ENCODE measurements around the gene GBP5. TPM values are rescaled to one million over a fixed set of nuclear protein-coding genes. Genes with fewer than 3 reads are reported as not detected.
"Not testable (repeated sequence)": the region's sequence is repeated elsewhere in the genome, so short reads cannot be mapped to it uniquely, and the experiment has no call there.

Gene GBP5
- polyA plus RNA-seq, 12 donors: 0.53 to 3.9 (median 0.94) TPM; not detected in 2

DNA sequence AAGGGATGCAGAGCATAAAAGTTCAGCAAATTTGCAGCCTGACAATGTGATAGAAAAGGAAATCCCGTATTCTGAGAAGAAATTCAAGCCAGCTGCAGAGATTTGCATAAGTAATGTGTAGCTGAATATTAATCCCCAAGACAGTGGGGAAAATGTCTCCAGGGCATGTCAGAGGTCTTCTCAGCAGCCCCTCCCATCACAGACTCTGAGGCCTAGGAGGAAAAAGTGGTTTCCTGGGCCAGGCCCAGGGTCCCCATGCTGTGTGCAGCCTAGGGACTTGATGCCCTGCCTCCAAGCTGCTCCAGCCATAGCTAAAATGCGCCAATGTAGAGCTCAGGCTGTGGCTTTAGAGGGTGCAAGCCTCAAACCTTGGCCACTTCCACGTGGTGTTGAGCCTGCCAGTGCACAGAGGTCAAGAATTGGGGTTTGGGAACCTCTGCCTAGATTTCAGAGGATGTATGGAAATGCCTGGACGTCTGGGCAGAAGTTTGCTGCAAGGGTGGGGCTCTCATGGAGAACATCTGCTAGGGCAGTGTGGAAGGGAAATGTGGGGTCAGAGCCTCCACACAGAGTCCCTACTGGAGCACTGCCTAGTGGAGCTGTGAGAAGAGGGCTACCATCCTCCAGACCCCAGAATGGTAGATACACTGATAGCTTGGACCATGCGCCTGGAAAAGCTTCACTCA lies 11.6 kb upstream of the GBP5 start:
- DNase-seq: not testable (repeated sequence)

DNA sequence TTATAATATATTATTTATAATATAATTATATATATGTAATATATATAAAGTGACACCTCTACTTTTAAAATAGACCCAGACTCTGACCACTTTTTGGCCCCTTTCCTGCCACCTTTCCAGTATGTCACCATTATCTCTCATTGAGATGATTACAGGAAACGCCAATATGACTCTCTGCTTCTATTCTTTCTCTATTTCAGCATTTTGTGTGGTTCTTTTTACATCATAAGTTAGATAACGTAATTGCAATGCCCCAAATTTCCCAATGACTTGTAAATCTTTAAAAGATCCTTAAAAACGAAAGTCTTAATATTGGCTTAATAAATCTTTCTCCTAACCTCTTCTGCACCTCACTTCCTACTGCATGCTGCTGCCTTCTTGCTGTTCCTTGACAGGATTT lies 8.1 kb upstream of the GBP5 start:
- DNase-seq: no peak

DNA sequence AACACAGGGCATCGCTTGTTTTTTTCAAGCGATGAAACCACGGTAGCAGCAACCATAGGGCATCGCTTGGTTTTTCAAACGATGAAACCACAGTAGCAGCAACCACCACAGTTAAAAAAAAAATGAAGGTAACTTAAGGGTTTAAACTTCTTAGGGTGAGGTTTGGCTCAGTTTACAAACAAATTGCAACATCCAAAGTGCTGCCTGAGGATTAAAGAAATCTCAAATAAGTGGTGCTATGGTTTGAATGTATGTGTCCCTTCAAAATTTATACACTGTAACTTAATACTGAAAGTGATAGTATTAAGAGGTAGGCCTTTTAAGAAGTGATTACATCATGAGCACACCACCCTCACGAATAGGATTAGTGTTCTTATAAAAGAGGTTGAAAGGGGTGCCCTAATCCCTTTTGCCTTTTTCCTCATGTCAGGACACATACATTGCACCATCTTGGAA lies 6.4 kb upstream of the GBP5 start:
- DNase-seq: no peak

DNA sequence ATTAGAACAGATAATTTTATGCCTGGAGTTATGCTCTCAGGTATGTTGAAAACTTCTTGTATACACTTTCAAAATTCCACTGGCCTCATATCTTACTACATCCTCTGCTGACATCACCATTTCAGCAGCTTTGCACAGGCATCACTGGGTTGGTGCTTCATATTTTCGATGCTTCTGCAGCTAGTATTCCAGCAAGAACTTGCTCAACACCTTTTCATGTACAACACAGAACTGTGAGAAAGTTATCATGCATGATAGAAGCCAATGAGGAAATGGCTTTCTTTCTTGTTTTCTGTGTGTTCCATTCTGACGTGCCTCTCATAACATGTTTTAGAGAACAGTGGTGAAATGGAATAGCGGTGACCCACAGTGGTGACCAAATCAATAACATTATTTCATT lies 5.1 kb upstream of the GBP5 start:
- no peak for DNase-seq

DNA sequence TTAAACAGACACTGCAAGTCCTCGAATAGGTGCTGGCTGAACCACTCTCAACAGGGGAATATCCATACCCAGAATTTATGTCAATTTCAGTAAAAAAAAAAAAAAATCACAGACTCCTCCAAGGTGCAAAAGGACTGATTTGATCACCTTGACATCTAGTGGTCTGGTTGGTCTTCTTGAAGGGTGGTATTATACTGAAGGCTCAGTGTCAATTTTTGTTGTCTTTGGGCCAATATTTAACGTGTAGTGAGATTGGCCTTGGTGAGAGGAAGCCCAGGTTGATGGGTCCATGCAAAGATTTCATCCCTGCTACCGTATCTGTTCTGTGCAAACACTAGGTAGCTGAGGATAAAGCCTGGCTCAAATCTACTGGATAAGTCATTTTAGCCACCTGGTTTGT lies 4.0 kb upstream of the GBP5 start:
- no peak for DNase-seq

DNA sequence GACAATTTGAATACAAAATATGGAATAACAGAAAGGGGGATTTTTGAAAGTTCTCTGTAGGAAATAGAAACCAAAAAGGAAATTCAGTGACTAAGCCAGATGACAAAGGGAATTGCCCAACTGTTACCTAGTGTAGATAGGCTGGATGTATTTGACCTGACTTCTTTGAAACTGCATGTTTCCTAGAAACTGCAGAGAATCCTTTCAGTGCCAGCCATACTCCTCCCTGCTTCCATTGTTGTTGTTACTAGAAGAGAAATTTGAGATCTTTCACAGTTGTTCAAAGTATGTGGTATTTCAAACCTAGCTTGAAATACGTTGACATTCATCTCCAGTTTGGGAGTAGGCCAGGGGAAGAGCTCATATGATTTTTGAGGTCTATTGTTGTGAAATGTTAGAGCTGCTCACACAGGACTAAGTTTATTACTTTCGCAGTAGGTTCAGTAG lies 1.8 kb upstream of the GBP5 start:
- no peak for DNase-seq

DNA sequence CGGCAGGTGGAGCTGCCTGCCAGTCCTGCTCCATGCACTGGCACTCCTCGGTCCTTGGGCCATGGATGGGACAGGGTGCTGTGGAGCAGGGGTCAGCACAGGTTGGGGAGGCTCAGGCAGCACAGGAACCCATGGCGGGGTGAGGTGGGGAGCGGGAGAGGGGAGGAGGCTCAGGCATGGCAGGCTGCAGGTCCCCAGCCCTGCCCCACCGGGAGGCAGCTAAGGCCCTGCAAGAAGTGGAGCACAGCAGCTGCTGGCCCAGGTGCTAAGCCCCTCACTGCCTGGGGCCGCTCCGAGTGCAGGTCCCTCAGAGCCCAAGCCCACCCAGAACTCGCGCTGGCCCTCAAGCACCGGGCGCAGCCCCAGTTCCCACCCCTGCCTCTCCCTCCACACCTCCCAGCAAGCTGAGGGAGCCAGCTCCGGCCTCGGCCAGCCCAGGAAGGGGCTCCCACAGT lies 691 bp upstream of the GBP5 start:
- no peak for DNase-seq

DNA sequence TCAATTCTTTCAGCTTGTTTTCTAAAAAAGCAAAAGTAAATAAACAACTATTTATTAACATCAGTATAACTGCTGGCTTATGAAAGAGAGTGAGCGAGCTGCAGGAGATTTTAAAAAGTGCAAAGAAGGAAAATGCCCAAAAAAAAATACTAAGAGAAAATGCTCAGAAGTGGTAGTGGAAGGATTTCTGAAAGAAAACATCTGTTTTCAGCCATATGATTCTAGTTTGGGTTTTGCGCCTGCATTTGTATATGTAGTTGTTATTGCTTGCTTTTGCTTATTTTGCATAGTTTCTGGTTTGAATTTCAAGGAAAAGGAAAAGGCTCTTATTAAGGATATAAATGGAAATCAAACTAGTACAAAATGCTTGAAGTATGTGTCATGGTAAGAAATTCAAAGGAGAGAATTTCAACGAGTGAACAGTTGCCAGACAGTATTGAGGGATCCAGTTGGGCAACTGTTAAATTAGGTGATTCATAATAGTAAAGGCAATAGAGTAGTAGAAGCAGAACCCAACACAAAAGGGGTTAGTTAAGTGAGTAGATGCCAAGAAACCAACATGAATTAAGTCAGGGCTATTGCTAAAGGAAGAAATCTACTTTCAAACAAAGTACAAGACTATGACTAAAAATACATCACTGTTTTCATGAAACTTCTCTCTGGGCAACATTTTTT lies 1.2 kb downstream of the GBP5 start:
- no peak for DNase-seq

DNA sequence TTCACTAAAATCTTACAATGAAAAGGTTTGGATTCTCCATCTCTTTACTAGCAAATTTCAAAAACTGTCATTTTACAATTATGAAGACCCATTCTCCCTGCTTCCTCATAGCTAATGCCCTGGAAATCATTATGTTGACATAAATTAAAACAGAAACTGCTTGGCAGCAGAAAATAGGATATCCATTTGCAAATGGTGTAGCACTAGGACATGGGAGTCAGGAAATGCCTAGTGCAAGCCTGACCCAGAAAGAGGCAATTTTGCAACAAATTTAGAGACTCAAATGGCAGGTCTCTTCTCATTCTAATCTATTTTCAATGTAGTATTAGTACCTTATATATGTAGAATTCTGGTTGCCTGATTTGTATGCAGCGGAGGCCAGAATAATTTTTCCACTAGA lies 2.2 kb downstream of the GBP5 start:
- DNase-seq: no peak

DNA sequence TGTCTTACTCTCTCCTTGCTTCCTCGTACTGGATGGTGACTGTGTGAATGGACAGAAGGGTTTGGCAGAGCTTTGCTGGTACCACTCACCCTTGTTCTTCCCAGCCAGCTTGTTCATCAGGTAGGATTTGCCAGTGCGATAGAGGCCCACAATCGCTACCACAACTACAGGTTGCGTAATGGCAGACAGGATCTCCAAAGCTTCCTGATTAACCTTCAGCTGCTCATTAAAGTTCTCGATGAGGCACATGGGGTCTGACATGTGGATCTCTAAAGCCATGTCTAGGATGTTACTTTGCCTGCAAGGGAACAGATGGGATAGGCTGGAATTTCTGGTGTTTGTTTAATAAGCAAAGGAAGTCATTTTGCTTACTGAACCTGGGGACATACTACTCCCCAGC lies 3.4 kb downstream of the GBP5 start:
- DNase-seq: no peak

DNA sequence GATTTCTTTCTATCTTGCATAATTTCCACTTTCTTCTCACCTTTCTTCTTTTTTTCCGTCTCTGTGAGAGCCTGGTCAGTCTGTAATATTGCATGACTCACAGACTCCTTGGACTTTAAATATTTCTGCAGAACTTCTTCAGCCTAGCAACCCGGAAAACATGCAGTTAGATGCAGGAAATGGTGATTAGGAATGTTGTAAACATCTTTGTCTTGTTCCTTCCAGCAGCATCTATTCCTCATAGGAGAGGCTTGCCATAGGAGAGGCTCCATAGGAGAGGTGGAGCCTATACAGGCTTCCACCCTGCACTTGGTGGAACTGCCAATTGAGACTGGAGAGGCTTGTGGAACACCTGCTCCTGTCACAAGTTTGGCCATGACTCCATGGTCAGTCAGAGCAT lies 10.0 kb downstream of the GBP5 start:
- no peak for DNase-seq

DNA sequence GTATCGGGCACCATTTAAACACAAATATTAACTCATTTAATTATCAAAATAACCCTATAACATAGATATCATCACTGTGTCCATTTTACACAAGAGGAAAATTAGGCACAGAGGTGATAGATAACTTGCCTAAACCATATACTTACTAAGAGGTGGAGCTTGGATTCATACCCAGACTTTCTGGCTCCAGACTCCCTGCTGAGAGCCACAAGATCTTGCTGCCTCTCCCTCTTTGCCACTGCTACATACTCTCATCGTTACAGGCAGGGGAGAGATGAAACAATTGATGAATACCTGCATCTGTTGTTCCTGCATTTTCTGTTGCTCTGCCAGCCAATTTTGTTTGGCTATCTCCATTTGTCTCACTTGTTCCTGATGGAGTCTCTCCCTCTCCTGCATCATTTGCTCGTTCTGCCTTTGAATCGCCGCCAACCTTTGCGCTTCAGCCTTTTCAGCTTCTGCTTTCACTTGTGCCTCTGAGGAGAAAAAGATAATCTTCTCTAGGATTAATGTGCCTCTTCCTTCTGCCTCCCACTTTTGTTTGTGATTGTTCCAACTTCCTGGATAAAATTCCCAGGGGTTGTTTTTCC lies 10.6 kb downstream of the GBP5 start:
- DNase-seq: peak; percentile 19

DNA sequence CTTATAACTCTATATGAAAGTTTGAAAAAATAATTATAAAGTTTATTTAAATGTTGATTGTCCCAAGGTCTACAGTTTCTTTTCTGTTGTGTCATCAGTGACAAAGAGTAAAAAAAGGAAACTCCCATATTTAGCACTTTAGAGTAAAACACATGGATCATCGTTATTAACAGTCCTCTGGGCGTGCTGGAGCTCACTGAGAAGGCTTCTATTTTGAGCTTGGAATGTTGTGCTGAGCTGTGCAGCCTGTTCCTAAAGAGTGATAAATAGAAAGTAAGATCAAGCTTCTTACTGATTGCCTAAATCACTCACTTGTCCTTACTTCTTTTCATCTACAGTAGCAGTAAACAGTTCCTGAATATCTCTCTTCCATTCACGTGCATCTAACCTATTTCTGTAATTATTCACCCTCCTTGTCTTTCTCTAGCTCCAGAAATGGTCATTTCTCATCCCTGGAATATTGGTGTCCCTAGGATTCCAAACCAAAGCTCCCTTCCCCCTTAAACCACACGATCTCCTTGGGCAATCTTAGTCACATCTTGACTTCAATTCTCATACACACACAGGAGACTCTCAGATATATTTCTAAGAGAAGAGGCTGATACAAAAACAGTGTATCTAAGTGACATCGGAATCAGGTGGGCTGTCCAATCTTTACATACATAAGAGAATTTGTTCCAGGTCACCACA lies 11.9 kb downstream of the GBP5 start:
- DNase-seq: no peak

DNA sequence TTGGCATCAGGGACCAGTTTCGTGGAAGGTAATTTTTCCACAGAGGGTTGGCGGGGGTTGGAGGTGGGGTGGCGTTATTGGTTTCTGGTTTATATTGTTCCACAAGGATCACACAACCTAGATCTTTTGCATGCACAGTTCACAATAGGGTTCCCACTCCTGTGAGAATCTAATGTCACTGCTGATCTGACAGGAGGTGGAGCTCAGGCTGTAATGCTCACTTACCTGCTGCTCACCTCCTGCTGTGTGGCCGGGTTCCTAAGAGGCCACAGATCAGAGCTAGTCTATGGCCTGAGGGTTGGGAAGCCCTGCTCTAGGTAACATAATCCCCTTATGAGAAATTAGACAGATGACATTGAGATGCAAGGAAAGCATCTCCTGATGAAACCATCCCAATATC lies 12.6 kb downstream of the GBP5 start:
- DNase-seq: no peak

DNA sequence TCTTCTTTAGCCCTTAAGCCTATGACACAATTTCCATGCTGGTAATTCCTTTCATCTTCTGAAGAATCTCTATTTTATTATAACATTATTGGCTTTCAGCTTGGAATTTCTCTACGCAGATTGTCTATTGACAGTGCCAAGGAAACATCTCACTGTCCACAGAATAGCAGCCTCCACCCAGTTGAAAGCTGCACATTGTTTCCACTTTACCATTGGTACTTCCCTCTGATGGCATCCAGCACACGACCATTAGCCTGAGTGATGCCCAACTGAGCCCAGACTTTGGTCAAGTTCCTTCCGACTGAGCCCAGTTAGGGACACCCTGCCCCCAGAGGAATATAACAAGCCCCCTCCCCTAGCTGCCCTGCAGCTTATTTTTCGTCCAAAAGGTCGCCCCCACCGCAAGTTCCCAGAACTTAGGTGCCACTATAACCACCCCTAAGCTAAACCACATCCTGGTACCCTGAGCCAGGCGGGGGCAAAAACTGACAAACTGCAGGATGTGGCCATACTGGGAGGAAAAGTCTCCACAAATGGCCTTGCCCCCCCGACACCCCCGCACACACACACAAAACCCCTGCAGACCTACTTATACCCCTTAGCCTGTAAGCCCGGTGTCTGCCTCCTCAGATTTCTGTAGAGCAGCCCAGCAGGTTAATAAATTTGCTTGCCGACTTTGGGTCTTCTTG lies 13.2 kb downstream of the GBP5 start:
- no peak for DNase-seq

DNA sequence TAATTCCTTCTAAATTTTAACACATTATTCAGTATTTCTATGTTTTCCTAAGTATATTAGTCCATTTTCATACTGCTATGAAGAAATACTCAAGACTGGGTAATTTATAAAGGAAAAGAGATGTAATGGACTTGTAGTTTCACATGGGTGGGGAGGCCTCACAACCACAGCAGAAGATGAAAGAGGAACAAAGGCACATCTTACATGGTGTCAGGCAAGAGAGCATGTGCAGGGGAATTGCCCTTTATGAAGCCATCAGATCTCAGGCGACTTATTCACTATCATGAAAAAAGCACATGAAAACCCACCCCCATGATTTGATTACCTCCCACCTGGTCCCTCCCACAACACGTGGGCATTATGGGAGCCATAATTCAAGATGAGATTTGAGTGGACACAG lies 15.6 kb downstream of the GBP5 start:
- DNase-seq: no peak

DNA sequence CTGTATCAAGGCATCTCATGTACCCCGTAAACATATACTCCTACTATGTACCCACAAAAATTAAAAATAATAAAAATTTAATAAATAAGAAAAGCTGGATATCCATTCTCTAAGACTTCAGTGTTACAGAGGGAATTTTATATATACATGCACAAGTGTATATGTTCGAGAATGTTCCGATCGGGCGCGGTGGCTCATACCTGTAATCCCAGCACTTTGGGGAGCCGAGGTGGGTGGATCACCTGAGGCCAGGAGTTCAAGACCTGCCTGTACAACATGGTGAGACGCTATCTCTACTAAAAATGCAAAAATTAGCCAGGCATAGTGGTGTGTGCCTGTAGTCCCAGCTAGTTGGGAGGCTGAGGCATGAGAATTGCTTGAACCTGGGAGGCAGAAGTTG lies 17.1 kb downstream of the GBP5 start:
- DNase-seq: not testable (repeated sequence)

DNA sequence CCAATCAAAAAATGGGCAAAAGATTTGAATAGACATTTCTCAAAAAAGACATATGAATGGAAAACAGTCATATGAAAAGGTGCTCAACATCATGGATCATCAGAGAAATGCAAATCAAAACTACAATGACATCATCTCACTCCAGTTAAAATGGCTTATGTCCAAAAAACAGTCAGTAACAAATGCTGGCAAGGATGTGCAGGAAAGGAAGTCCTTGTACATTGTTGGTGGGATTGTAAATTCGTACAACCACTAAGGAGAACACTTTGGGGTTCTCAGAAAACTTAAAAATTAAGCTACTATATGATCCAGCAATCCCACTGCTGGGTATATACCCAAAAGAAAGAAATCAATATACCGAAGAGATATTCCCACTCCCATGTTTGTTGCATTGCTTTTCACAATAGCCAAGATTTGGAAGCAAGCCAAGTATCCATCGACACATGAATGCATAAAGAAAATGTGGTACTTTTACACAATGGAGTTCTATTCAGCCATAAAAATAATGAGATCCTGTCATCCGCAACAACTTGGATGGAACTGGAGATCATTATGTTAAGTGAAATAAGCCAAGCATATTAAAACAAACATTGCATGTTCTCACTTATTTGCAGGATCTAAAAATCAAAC lies 17.9 kb downstream of the GBP5 start:
- no peak for DNase-seq

DNA sequence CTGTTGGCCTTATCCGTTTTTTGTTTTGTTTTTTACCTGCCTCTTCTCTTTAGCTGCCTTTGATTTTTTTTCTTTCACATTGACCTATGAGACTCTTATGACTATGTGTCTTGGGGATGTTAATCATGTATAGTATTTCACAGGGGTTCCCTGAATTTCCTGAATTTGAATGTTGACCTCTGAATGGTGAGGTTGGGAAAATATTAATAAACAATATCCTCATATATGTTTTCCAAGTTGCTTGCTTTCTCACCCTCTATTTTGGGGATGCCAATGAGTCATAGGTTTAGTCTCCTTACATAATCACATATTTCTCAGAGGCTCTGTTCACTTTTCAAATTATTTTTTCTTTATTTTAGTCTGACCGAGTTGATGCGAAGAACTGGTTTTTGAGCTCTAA lies 29.6 kb downstream of the GBP5 start:
- DNase-seq: no peak
